Progenitor cell of endocrine pancreas (in vitro differentiated cells): ENCODE data around the gene PLPP7. TPM values are rescaled to one million over a fixed set of nuclear protein-coding genes. Genes with fewer than 3 reads are reported as not detected.

Experiments
- DNase-seq: peaks from one replicate; pipeline ENCODE4 v3.0.0; 2021; ENCODE audit warnings: low spot score; ENCODE audit not compliant: unreplicated experiment
- H3K27ac Mint-ChIP-seq: 2 replicates; pipeline ENCODE4 v1.8.0; 2021; ENCODE audit warnings: mild to moderate bottlenecking, moderate library complexity, mixed read lengths
- H3K27me3 Mint-ChIP-seq: 2 replicates; pipeline ENCODE4 v1.8.0; 2021; ENCODE audit warnings: mixed read lengths
- H3K36me3 Mint-ChIP-seq: 2 replicates; pipeline ENCODE4 v1.8.0; 2022; ENCODE audit warnings: mixed read lengths; ENCODE audit not compliant: insufficient read depth
- H3K4me1 Mint-ChIP-seq: 2 replicates; pipeline ENCODE4 v1.8.0; 2021; ENCODE audit warnings: low read depth, mixed read lengths
- H3K4me3 Mint-ChIP-seq: 2 replicates; pipeline ENCODE4 v1.8.0; 2021; ENCODE audit warnings: low read depth, mild to moderate bottlenecking, moderate library complexity, mixed read lengths
- H3K9me3 Mint-ChIP-seq: 2 replicates; pipeline ENCODE4 v1.8.0; 2021; ENCODE audit warnings: low read depth, mixed read lengths
- total RNA-seq: library from RNA; stranded (reverse); gene quantifications from 2 replicates; pipeline ENCODE4 v1.2.1, GENCODE V29; 2021
- TF ChIP-seq, protein P1 (sequence below): fragments of 200-600 bp; sonication (generic); IDR thresholded peaks from one replicate; pipeline ENCODE4 v1.5.0; 2021; ENCODE audit warnings: antibody characterized with exemption, mild to moderate bottlenecking; ENCODE audit not compliant: unreplicated experiment

The PLPP7 gene
- total RNA-seq, 1 donor from 2014 or later = 3.6 TPM

- Mint-ChIP-seq H3K36me3 (no peaks in the 10 kb centered on the region), H3K27me3 (no peaks in the 10 kb centered on the region), H3K9me3 (no peaks in the 10 kb centered on the region), H3K4me3 (no peak overlapping the region), H3K27ac (no peak overlapping the region), H3K4me1 (no peaks in the 10 kb centered on the region)
- TF ChIP-seq, protein P1, sequence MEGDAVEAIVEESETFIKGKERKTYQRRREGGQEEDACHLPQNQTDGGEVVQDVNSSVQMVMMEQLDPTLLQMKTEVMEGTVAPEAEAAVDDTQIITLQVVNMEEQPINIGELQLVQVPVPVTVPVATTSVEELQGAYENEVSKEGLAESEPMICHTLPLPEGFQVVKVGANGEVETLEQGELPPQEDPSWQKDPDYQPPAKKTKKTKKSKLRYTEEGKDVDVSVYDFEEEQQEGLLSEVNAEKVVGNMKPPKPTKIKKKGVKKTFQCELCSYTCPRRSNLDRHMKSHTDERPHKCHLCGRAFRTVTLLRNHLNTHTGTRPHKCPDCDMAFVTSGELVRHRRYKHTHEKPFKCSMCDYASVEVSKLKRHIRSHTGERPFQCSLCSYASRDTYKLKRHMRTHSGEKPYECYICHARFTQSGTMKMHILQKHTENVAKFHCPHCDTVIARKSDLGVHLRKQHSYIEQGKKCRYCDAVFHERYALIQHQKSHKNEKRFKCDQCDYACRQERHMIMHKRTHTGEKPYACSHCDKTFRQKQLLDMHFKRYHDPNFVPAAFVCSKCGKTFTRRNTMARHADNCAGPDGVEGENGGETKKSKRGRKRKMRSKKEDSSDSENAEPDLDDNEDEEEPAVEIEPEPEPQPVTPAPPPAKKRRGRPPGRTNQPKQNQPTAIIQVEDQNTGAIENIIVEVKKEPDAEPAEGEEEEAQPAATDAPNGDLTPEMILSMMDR = no peak
- DNase-seq = no peak
Measured at GRCh38 chr9:131253891-131254491, 35.5 kb upstream of the PLPP7 start.

- Mint-ChIP-seq H3K9me3 (no peaks in the 10 kb centered on the region), H3K4me3 (no peak overlapping the region), H3K4me1 (no peaks in the 10 kb centered on the region), H3K36me3 (no peaks in the 10 kb centered on the region), H3K27ac (no peak overlapping the region), H3K27me3 (no peaks in the 10 kb centered on the region)
- TF ChIP-seq, protein P1 = no peak
- no peak for DNase-seq
Measured at GRCh38 chr9:131254626-131255025, 34.9 kb upstream of the PLPP7 start.

- no peaks in the 10 kb centered on the region for H3K4me1 Mint-ChIP-seq
- no peak for DNase-seq
- H3K36me3 Mint-ChIP-seq = no peaks in the 10 kb centered on the region
- no peak overlapping the region for H3K27ac Mint-ChIP-seq
- no peak overlapping the region for H3K4me3 Mint-ChIP-seq
- H3K9me3 Mint-ChIP-seq = no peaks in the 10 kb centered on the region
- TF ChIP-seq, protein P1 = no peak
- no peaks in the 10 kb centered on the region for H3K27me3 Mint-ChIP-seq
Measured at GRCh38 chr9:131255676-131256197, 33.8 kb upstream of the PLPP7 start.

- Mint-ChIP-seq H3K4me3 (no peak overlapping the region), H3K4me1 (no peaks in the 10 kb centered on the region), H3K27ac (no peak overlapping the region), H3K27me3 (no peaks in the 10 kb centered on the region), H3K36me3 (no peaks in the 10 kb centered on the region), H3K9me3 (no peaks in the 10 kb centered on the region)
- DNase-seq = no peak
- TF ChIP-seq, protein P1 = no peak
Measured at GRCh38 chr9:131257266-131258025, 32.1 kb upstream of the PLPP7 start.

DNA sequence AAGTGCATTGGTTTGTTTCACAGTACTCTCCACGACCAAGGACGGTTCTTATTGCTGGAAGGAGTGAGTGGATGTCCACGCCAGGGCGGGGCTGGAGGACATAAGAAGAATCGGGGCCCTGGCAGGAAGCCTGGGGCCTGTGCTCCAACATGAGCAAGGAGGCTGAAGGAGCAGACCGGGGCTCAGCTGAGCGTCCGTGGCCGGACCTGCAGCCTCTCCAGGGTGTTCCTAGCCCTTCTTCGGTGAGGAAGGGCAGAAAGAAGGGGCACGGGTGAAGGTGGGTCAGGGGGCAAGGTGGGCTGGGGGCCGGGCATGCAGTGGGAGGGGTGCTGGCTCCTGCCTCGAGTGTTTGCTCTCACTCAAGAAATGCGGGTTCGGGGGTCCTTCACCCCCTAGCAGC, 31.3 kb upstream of the PLPP7 start:
- no peak for DNase-seq

More for the DNA sequence above, 31.3 kb upstream of the PLPP7 start:
- Mint-ChIP-seq H3K27ac (no peak overlapping the region), H3K27me3 (no peaks in the 10 kb centered on the region), H3K4me3 (no peak overlapping the region), H3K4me1 (no peaks in the 10 kb centered on the region), H3K36me3 (peaks cover 2% of the 10 kb centered on the region), H3K9me3 (no peaks in the 10 kb centered on the region)
- TF ChIP-seq, protein P1 = no peak
